Measurements from ENCODE around the gene NGLY1. TPM values are rescaled to one million over a fixed set of nuclear protein-coding genes. Genes with fewer than 3 reads are reported as not detected.

NGLY1 gene
- total and polyA plus RNA-seq, 2 of the 8 experiments (the other 6 are each of a cell fraction or from before 2014, with no cell fraction given): 3.1 to 24.8 TPM

- no peak for TF ChIP-seq YY1 (IDR thresholded peaks at IDR 0.05; ENCODE audit: low read depth, low read length)
- no peak for TF ChIP-seq NANOG (IDR thresholded peaks at IDR 0.05; ENCODE audit: insufficient read depth, low read depth, low read length, poor library complexity, severe bottlenecking)
- TF ChIP-seq RBBP5 (IDR thresholded peaks at IDR 0.05; ENCODE audit: borderline replicate concordance, low read depth, low read length): no peak
- no peak for TF ChIP-seq TEAD4 (IDR thresholded peaks at IDR 0.05; ENCODE audit: low read depth, low read length)
- no peak for TF ChIP-seq PHF8 (conservative IDR thresholded peaks at IDR 0.05; ENCODE audit: low read depth, low read length)
Measured at GRCh38 chr3:25679166-25679565, 104.1 kb downstream of the NGLY1 start (continued).
